GM18873 (cell line): ENCODE data around the gene JMJD1C.
"Not testable (repeated sequence)": the region's sequence is repeated elsewhere in the genome, so short reads cannot be mapped to it uniquely, and the experiment has no call there.

Experiments used
- ATAC-seq: cut with Tn5 transposase; IDR thresholded peaks from one replicate; pipeline ENCODE4 v1.9.1; 2021; ENCODE audit warnings: mild to moderate bottlenecking, moderate library complexity, moderate number of reproducible peaks; ENCODE audit not compliant: unreplicated experiment, low FRiP score

Gene JMJD1C, protein sequence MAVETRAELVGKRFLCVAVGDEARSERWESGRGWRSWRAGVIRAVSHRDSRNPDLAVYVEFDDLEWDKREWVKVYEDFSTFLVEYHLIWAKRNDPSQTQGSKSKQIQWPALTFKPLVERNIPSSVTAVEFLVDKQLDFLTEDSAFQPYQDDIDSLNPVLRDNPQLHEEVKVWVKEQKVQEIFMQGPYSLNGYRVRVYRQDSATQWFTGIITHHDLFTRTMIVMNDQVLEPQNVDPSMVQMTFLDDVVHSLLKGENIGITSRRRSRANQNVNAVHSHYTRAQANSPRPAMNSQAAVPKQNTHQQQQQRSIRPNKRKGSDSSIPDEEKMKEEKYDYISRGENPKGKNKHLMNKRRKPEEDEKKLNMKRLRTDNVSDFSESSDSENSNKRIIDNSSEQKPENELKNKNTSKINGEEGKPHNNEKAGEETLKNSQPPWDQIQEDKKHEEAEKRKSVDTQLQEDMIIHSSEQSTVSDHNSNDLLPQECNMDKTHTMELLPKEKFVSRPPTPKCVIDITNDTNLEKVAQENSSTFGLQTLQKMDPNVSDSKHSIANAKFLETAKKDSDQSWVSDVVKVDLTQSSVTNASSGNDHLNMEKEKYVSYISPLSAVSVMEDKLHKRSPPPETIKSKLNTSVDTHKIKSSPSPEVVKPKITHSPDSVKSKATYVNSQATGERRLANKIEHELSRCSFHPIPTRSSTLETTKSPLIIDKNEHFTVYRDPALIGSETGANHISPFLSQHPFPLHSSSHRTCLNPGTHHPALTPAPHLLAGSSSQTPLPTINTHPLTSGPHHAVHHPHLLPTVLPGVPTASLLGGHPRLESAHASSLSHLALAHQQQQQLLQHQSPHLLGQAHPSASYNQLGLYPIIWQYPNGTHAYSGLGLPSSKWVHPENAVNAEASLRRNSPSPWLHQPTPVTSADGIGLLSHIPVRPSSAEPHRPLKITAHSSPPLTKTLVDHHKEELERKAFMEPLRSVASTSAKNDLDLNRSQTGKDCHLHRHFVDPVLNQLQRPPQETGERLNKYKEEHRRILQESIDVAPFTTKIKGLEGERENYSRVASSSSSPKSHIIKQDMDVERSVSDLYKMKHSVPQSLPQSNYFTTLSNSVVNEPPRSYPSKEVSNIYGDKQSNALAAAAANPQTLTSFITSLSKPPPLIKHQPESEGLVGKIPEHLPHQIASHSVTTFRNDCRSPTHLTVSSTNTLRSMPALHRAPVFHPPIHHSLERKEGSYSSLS (N-terminal part only)

DNA sequence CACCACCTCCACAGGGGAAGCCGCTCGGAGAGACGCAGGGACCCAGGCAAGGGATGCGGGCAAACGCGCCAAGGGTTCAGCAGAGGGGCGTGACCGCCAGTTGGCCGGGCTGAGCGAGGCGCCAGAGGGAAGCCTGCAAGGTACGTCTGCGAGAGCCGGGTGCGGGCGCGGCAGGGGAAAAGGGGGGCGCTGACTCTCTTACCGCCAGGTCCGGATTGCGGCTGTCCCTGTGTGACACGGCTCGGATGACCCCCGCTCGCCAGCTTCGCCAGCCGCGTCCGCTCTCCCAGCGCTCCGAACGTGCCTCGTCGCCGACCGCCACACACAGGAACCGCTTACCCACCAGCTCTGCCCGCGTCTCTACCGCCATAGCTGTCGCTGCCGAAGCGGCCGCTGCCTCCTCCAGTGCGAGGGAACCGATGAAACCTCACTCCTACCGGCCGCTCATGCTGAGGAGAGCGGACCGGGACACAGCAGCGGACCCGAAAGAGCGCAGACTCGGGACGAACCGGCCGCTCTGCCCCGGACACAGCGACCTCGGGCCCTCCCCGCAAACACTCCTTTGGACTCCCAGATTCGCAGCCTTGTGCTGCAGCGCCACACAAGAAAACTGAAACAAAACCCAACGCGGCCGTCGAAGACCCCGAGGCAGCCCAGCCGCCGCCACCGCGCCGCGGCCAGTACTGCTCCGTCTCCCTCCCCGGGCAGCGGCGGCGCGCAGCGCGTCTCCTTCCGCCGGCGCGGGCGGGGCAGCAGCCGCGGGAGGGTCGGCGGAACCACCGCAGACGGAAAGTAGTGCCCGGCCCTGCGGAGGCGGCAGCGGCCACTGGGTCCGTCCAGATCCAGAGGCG lies at the start of gene JMJD1C:
Gene JMJD1C (minus strand): TSS at position 685 of the 851 bp plus-strand sequence. CDS start 315 bp downstream, at position 370.
- peak; percentile 54 for ATAC-seq

DNA sequence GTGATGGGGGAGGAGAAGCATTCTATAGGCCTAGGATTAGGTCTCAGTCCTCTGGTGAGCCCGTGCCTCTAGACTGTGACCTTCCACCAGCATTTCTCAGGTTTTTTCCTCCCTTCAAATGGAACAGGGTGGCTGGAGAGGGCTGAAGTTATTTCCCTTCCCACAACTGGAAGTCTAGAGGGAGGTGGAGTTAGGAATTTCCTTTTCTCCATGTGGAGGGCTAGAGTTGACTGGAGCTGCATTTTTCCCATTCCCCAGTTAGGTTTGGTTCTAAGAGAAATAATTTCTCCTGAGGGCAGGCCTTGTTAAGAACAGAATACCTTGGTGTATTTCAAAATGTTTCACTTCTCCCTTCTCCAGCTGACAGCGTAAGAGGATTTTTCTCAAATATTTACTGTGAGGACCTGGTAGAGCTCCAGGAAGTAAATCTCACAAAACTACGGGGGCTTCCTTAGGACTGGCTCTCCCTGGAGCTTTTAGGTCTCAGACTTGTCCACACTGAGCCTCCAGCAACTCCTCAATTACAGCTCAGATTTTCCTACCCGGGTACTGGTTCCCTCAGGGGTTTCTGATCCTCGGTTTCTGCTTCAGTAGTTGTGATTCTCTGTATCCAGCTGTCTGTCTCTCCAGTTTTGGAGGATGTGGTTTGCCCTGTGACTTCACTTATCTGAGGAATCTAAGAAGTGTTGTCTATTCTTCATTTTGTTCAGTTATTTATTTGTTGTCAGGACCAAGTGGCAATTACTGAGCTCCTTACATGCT lies 49.4 kb upstream of the JMJD1C start:
- ATAC-seq: no peak

DNA sequence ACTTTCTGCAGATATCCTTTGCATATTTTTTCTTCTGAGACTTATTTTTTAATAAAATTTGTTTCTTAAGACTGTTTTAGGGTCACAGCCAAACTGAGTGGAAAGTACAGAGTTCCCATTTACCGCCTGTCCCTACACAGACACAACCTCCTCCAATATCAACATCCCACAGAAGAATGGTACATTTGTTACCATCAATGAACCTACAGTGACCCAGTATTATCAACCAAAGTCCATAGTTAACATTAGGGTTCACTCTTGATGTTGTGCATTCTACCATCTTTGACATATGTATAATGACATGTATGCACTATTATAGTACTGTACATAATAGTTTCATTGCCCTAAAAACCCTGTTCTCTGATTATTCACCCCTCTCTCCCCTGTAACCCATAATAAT lies 40.8 kb upstream of the JMJD1C start:
- ATAC-seq: no peak

DNA sequence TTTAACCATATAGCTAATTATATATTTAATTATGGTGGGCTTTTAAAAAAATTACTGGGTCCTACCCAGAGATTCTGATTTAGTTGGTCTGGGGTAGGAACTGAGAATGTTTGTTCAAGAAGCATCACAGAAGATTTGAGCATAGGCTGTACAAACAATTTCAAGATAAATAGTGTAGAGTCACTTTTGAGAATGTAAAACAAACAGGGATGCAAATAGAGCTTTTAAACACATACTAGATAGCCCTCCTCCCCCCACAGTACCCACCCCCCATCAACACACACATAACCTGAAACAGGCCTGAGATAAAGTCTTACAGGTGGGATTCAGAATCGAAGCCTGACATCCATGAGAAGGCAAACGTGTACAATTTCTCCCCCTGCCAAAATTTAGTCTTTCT lies 39.8 kb upstream of the JMJD1C start:
- ATAC-seq: no peak

DNA sequence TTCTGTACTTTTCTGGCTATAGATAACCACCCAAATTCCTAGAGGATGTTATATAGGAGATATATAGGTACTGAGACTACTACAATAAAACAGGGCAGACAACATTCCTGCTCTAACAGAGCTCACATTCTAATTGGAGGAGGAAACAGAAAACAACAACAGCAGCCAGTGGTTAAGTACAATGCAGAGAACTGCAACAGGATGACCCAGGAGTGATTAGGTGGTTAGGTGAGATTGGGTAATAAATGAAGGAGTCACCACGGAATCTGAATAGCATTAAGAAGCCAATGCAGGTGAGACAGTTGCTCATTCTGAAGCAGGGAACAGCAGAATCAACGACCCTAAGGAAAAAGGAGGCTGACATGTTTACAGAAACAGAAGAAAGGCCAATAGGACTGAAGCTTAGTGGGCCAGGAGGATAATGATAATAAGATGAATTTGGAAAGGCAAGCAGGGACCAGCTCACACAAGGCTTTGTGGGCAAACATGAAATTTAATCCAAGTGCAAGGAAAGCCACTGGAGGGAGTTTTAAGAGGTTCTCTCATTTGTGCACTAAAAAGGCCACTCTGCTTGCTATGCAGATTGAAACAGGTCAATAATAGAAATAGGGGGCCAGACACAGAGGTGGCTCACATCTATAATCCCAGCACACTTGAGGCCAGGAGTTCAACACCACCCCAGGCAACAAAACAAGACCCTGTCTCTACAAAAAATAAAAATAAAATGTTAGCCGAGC lies 38.5 kb upstream of the JMJD1C start:
- no peak for ATAC-seq

DNA sequence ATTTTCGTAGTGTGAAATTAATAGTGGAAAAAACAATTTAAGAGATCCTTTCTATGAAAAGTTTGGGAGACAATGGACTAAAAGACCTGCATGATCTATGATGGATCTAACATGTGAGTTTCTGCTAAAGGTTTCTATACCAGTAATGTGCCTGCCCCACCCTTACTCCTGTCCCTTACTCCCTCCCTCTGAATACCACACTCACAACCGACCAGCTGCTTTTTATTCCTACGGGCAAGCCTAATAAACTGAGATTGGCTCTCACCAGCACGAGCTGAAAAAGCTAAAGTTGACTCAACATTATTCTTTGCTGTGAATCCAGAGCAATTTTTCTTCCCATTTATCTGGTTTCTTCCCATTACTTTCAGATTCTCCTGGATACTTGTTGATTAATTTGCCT lies 37.6 kb upstream of the JMJD1C start:
- ATAC-seq: no peak

DNA sequence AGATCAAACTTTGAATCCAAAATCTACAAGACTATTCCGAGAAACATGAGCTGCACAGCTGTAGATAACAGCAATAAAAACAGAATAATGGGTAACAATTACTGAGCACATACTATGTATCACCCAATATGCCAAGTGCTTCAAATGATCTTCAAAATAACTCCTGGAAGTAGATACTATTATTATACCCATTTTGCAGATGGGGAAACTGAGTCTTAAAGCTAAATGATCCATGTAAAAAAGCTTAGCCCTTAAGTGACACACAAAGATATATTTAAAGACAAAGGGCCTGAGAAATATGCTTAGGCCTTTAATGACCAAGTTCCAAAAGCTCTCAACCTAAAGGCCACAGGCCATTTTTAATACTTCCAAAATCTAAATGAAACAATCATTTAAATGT lies 37.1 kb upstream of the JMJD1C start:
- ATAC-seq: no peak

DNA sequence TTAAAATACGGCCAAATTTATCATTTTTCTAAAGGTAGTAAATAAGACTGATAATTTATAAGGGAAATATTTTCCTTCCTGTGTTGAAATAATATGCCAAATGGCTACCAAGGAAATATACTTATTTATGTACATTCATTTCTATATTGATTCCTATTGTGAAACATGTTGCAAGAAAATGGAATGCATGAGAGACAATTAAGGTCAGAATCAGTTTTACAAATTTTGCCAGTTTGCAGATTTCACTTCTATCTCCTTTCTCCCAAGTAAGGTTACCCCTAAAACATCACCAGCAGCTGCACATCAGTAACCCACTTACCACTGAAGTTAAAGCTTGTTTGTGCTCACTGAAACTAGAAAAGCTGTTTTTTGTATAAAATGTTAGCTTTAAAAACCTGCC lies 36.2 kb upstream of the JMJD1C start:
- ATAC-seq: no peak

DNA sequence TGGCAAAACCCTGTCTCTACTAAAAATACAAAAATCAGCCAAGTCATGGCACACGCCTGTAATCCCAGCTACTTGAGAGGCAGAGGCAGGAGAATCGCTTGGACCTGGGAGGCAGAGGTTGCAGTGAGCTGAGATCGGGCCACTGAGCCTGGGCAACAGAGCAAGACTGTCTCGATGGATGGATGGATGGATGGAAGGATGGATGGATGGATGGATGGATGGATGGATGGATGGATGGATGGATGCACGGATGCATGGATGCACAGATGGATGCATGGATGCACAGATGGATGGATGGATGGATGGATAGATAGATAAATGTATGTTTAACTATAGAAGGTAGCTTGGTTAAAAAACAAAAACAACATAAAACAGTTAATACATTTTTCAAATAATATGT lies 34.8 kb upstream of the JMJD1C start:
- not testable (repeated sequence) for ATAC-seq

DNA sequence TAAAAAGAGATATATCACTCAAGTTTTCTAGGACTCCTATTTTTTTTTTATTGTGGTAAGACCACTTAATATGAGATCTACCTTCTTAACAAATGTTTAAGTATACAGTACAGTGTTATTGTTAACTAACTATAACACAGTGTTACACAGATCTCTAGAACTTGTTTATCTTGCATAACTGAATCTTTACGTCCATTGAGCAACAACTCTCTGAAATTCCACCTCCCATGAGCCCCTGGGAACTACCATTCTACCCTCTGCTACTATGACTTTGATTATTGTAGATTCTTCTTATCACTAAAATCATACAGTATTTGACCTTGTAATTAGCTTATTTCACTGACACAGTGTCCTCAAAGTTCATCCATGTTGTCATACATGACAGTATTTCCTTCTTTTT lies 32.9 kb upstream of the JMJD1C start:
- ATAC-seq: no peak

DNA sequence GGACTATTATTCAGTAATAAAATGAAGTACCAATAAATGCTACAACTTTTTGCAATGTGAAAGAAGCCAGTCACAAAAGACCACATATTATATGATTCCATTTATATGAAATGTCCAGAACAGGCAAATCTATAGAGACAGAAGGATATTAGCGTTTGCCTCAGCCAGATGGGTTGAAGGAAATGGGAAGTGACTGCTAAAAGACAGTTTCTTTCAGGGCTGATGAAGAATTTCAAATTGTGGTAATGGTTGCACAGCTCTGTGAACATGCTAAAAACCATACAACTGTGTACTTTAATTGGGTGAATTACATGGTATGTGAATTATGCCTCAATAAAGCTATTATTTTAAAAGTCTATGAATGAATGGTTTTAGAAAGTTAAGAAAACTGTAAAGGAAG lies 31.5 kb upstream of the JMJD1C start:
- no peak for ATAC-seq

DNA sequence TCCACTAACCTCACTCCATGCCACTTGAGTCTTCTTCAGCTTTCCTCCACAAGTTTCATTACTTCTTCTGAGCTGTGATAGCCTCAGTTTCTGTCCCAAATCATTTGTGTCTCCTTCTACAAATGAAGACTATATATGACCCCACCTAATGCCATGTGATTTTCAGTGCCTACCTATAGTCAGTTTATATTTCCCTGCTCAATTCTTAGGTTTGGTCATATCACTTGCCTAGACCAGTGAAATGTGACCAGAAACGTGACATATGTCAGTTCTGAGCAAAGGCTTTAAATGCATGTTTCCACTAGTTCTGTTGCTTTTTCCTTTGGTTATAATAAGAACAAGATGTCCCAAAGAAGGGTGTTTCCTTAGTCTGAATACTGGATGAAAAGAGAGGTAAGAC lies 30.8 kb upstream of the JMJD1C start:
- ATAC-seq: no peak

DNA sequence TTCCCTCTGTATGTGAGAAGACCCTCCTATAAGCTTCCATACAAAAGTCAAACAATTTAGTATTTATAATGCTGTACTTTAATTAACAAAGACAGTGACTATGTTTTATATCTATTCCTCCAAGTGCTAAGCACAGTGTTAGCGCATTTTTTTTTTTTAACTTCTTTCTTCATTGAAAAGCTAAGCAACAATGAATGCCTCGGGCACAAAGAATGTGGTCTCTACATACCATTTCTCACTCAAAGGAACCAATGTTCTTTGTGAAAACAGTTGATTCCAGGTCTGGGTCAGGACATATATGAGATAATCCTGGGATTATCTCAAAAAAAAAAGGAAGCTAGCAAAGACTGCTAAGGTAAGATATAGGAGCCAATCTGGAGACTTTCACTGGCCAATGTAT lies 29.2 kb upstream of the JMJD1C start:
- ATAC-seq: no peak

DNA sequence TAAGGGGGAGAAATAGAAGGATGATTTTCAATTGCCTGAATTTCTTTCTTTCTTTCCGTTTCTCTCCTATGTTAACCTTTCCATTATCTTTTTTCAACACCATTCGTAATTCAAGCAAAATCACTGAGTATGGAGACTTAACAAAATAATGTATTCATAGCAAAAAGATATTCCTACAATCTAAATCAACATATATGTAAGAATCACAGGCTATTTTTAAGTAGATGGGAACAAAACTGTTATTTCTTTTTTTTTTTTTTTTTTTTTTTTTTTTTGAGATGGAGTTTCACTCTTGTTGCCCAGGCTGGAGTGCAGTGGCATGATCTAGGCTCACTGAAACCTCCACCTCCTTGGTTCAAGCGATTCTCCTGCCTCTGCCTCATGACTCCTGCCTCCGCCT lies 27.2 kb upstream of the JMJD1C start:
- ATAC-seq: no peak

DNA sequence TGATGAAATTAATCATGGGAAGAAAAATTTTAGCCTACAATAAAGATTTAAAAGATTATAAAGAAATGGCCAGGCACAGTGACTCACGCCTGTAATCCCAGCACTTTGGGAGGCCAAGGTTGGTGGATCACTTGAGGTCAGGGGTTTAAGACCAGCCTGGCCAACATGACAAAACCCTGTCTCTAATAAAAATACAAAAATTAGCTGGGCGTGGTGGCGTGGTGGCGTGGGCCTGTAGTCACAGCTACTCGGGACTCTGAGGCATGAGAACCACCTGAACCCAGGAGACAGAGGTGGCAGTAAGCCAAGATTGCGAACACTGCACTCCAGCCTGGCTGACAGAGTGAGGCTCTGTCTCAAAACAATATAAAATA lies 26.5 kb upstream of the JMJD1C start:
- ATAC-seq: not testable (repeated sequence)

DNA sequence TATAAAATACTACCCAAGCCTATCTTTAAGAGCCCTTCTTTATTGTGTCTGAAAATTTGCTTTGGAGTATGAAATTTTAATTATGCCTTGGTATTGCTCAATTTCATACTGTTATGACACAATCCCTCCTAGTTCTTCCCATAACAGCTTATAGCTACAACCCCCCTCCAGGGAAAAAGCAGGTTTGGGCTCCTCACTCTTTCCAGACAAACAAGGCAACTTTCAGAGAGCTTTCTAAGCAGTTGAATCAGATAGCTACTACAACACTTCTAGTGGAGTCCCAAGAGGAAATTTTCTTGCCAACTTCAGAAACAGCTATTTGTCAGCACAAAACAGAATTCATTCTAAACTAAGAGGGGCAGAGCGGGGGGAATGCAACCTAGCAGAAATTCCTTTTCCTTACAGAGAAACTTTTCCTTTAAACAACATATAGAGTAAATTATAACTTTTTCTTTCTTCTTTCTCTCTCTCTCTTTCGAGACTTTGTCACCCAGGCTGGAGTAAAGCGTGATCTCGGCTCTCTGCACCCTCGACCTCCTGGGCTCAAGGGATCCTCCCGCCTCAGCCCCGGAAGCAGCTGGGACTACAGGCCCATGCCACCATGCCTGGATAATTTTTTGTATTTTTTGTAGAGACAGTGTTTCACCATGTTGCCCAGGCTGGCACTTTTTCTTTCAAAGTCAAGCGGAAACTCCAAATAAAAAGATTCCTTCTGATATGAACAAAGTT lies 26.0 kb upstream of the JMJD1C start:
- ATAC-seq: no peak

DNA sequence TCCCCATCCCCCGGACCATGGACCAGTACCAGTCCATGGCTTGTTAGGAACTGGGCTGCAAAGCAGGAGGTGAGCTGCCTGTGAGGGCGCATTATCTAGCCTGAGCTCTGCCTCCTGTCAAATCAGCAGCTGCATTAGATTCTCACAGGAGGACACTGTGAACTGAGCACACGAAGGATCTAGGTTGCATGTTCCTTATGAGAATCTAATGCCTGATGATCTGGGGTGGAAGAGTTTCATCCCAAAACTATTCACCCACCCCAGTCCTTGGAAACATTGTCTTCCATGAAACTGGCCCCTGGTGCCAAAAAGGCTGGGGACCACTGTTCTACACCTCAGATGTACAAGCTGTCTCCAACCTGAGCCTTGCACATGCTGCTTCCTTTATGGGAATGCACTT lies 24.1 kb upstream of the JMJD1C start:
- ATAC-seq: no peak

DNA sequence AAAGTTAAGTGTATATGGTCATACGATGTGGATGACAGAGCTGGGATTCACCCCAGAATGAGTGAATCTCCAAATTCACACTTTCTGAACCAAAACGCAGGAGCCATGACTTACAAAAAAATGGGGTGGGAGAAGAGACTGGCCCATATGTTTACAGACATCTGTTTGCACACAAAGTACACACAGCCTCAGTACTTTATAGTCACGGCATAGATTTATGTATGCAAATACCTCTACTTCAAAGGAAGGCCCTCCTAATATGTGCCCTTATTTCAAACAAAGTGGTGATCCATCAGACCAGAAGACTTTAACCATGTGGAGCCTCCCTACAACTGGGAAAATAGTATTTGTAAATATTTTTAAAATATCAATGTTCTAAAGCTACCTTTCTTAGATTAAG lies 22.2 kb upstream of the JMJD1C start:
- ATAC-seq: no peak
